T-cell (primary cell): ENCODE data around the gene GALNT3. TPM values are rescaled to one million over a fixed set of nuclear protein-coding genes. Genes with fewer than 3 reads are reported as not detected.

Source experiments
- ATAC-seq, 4 experiments: fragments of 200-7000 bp in 3 of 4; fragments of 150-1000 bp in 1 of 4; cut with Tn5 transposase; replicated peaks in 1 of 4; 1 replicate in 3 of 4; 2 replicates in 1 of 4; pipeline ENCODE4 v1.10.0; 2021; ENCODE audit warnings: moderate library complexity in 3 of 4, mild to moderate bottlenecking in 2 of 4, moderate number of reproducible peaks in 1 of 4
- CTCF ChIA-PET, 2 donors: fragments of 300-600 bp; sonication (Branson Sonifier 250); formaldehyde crosslinking; loops; one replicate each; lab custom pipeline; 2022; ENCODE audit warnings: antibody characterized with exemption in 2 of 2; lab: Charles Lee
- POLR2A ChIA-PET, 2 donors: fragments of 300-600 bp; sonication (Branson Sonifier 250); formaldehyde crosslinking; loops; one replicate each; lab custom pipeline; 2022; ENCODE audit warnings: antibody characterized with exemption in 2 of 2; lab: Charles Lee
- DNase-seq, 35 experiments: peaks; one replicate each; pipeline versions ENCODE4 v3.0.0 to v3.0.0-alpha.2; 2013 to 2023
- H3K27ac ChIP-seq: one replicate; pipeline ENCODE4 v1.5.1; 2013; ENCODE audit warnings: low read length
- H3K27me3 ChIP-seq, 2 experiments: replicated peaks in 1 of 2; 1 replicate in 1 of 2; 2 replicates in 1 of 2; pipeline versions ENCODE4 v1.6.1 to v1.7.0; 2013; ENCODE audit warnings: low read length in 1 of 2, mixed read lengths in 1 of 2; ENCODE audit not compliant: control insufficient read depth in 2 of 2, insufficient read depth in 2 of 2; ENCODE audit errors: extremely low read depth in 1 of 2
- H3K36me3 ChIP-seq, 2 donors: 1 replicate in 1 of 2; 2 replicates in 1 of 2; pipeline versions ENCODE4 v1.6.1 to v1.7.0; 2013; ENCODE audit warnings: low read length in 1 of 2; ENCODE audit not compliant: control insufficient read depth in 2 of 2, insufficient read depth in 1 of 2; ENCODE audit errors: extremely low read depth in 1 of 2
- H3K4me1 ChIP-seq, 2 experiments: 1 replicate in 1 of 2; 2 replicates in 1 of 2; pipeline versions ENCODE4 v1.6.1 to v1.7.0; 2013; ENCODE audit warnings: low read length in 2 of 2, mixed read lengths in 1 of 2; ENCODE audit not compliant: insufficient read depth in 2 of 2, control insufficient read depth in 1 of 2; ENCODE audit errors: extremely low read depth in 1 of 2
- H3K4me3 ChIP-seq, 2 donors: 1 replicate in 1 of 2; 2 replicates in 1 of 2; pipeline versions ENCODE4 v1.5.1 to v1.7.0; 2013; ENCODE audit warnings: mild to moderate bottlenecking in 2 of 2, low read length in 1 of 2, moderate library complexity in 1 of 2; ENCODE audit not compliant: control insufficient read depth in 1 of 2; ENCODE audit errors: extremely low read depth in 1 of 2
- H3K9me3 ChIP-seq: 2 replicates; pipeline ENCODE4 v1.7.0; 2013
- H3K27ac Mint-ChIP-seq, 2 donors: one replicate each; pipeline ENCODE4 v1.8.0; 2020 to 2021; ENCODE audit warnings: mild to moderate bottlenecking in 2 of 2, mixed read lengths in 2 of 2
- H3K27me3 Mint-ChIP-seq, 2 donors: one replicate each; pipeline ENCODE4 v1.8.0; 2021 to 2022; ENCODE audit warnings: mixed read lengths in 2 of 2
- H3K36me3 Mint-ChIP-seq: one replicate; pipeline ENCODE4 v1.8.0; 2021; ENCODE audit warnings: mixed read lengths
- H3K4me1 Mint-ChIP-seq, 3 donors: one replicate each; pipeline ENCODE4 v1.8.0; 2020 to 2022; ENCODE audit warnings: mixed read lengths in 3 of 3, mild to moderate bottlenecking in 1 of 3
- H3K4me3 Mint-ChIP-seq, 3 donors: one replicate each; pipeline ENCODE4 v1.8.0; 2020 to 2022; ENCODE audit warnings: mild to moderate bottlenecking in 3 of 3, mixed read lengths in 3 of 3, moderate library complexity in 3 of 3
- H3K9me3 Mint-ChIP-seq, 3 donors: one replicate each; pipeline ENCODE4 v1.8.0; 2020 to 2022; ENCODE audit warnings: mixed read lengths in 3 of 3
- WGBS: methylation state at CpG from one replicate; pipeline ENCODE4 v1.1.5; 2013; ENCODE audit warnings: missing lambda C conversion rate; ENCODE audit not compliant: insufficient coverage; 5-methylcytosine and 5-hydroxymethylcytosine counted together
- total RNA-seq, 35 experiments: library from RNA in 6 of 35; stranded (reverse) in 6 of 35; fragments of 120-200 nt in 1 of 35; gene quantifications; one replicate each; pipeline versions ENCODE4 v1.2.1 to v1.2.4 and lab custom pipeline; 2013 to 2026

Gene GALNT3
- total RNA-seq, 5 donors from 2014 or later (not counting 1 experiment from before 2014, with no cell fraction given), result 2.8 to 9.7 (median 5.5) TPM

DNA sequence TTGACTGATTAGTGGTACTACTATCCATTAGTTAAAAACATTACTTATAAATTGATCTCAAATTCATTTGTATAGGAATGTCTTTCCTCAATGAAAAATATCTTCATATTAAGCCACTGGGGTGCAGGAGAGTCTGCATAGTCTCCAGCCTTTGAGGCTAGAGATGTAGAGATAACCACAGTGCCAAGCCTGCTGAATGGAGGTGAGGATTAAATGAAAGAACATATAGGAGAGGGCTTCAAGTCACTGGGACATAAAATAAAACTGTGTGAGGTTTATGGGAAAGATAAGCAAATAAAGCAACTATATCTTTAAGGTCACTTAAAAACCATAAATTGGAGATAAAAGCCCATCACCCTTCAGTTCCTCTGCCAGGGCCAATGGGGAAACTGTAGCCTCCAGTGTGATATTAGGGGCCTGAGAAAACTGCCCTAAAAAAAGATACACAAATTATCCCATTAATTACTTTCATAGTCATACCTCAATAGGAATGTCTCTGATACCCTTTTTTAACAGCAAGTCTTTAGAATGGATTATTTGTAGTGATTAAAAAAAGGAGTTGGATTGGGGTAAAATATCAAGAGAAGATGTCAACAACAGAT is 27.6 kb downstream of the GALNT3 start:
- H3K4me3 ChIP-seq, result no peak overlapping the region
- H3K9me3 ChIP-seq, result no peaks in the 10 kb centered on the region
- no peaks in the 10 kb centered on the region for H3K36me3 ChIP-seq
- peaks cover 5% of the 10 kb centered on the region for H3K36me3 Mint-ChIP-seq
- no peaks in the 10 kb centered on the region for H3K9me3 Mint-ChIP-seq
- ATAC-seq (no peak), DNase-seq (no peak)
- POLR2A ChIA-PET, result no interaction called here
- H3K27me3 ChIP-seq, result no peaks in the 10 kb centered on the region
- no peaks in the 10 kb centered on the region for H3K4me1 Mint-ChIP-seq
- CTCF ChIA-PET, result no interaction called here
- no peak overlapping the region for H3K4me3 Mint-ChIP-seq
- H3K27me3 Mint-ChIP-seq, result no peaks in the 10 kb centered on the region
- H3K4me1 ChIP-seq, result no peaks in the 10 kb centered on the region
- no peak overlapping the region for H3K27ac ChIP-seq
- H3K27ac Mint-ChIP-seq, result no peak overlapping the region

DNA sequence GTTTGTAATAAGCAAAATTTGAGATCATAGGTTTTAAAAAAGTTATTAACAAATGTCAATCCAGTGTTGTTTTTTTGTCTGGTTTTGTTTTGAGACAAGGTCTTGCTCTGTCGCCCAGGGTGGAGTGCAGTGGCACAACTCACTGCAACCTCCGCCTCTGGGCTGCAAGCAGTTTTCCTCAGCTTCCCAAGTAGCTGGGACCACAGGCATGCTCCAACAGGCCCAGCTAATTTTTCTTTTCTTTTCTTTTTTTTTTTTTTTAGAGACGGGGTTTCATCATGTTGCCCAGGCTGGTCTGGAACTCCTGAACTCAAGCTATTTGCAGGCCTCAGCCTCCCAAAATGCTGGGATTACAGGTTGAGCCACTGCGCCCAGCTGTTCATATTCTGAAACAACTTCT is 31.3 kb downstream of the GALNT3 start:
- Histone ChIP-seq H3K27ac (no peak overlapping the region), H3K4me1 (no peaks in the 10 kb centered on the region), H3K4me3 (no peak overlapping the region), H3K27me3 (no peaks in the 10 kb centered on the region), H3K9me3 (no peaks in the 10 kb centered on the region), H3K36me3 (no peaks in the 10 kb centered on the region)
- peaks cover 3% of the 10 kb centered on the region for H3K36me3 Mint-ChIP-seq
- no peak overlapping the region for H3K27ac Mint-ChIP-seq
- POLR2A ChIA-PET, result no interaction called here
- no peaks in the 10 kb centered on the region for H3K4me1 Mint-ChIP-seq
- H3K9me3 Mint-ChIP-seq, result no peaks in the 10 kb centered on the region
- H3K4me3 Mint-ChIP-seq, result no peak overlapping the region
- DNase-seq (no peak), ATAC-seq (no peak)
- H3K27me3 Mint-ChIP-seq, result no peaks in the 10 kb centered on the region
- CTCF ChIA-PET, result no interaction called here
- WGBS, result 80% methylated on average over 1 of the region's 4 CpGs

DNA sequence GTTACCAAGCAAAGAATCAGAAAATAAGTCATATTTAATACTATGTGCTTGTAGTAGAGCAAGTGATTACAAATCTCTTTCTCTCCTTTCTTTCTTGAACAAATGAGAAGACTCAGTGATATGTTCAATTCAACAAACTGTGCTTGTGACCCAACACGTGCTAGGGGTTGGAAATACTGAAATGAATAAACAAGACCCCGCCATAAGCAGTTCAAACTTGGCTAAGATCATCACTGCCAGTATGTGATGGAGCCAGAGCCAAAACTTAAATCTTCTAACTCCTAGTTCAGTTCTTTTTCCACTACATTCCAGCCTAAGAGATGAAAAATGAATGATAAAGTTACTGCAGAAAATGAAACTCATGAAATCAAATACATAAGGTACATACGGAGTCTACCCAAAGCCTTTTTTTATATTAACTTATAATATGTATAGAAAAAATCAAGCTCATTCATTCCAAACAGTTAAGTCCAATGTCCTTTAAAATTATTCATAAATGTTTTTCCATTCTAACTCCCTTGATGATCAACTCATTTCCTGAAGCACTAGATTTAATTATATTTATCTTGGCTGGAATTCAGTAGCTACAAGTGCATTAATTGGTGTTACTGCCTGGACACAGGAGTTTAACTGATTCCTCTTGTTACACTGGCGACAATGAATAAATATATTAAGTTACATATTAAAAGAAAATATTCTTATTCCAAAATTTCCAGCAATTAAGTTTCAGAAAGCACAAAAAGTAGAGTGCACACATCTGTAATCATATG is 36.0 kb downstream of the GALNT3 start:
- ChIA-PET CTCF (interaction anchor here in 1 of 2 donors (0.6 kb wide), 1 partner anchor 132 kb away, joined by 4 read pairs; no protein-coding TSS in a partner anchor), POLR2A (interaction anchor here in 1 of 2 donors (0.9 kb wide), 1 partner anchor 9 kb away, joined by 3 read pairs; no protein-coding TSS in a partner anchor)
- Mint-ChIP-seq H3K36me3 (peaks cover 7% of the 10 kb centered on the region), H3K27ac (no peak overlapping the region), H3K9me3 (no peaks in the 10 kb centered on the region), H3K4me3 (no peak overlapping the region), H3K27me3 (no peaks in the 10 kb centered on the region), H3K4me1 (no peaks in the 10 kb centered on the region)
- Histone ChIP-seq H3K4me3 (no peak overlapping the region), H3K4me1 (no peaks in the 10 kb centered on the region), H3K27ac (no peak overlapping the region), H3K36me3 (no peaks in the 10 kb centered on the region), H3K9me3 (no peaks in the 10 kb centered on the region), H3K27me3 (no peaks in the 10 kb centered on the region)
- ATAC-seq (no peak), DNase-seq (no peak)
- WGBS, result no CpG with 5 or more reads among the region's 4 CpGs

- Histone ChIP-seq H3K4me3 (no peak overlapping the region), H3K27me3 (no peaks in the 10 kb centered on the region), H3K4me1 (no peaks in the 10 kb centered on the region), H3K36me3 (no peaks in the 10 kb centered on the region), H3K9me3 (no peaks in the 10 kb centered on the region), H3K27ac (no peak overlapping the region)
- H3K27ac Mint-ChIP-seq, result no peak overlapping the region
- H3K27me3 Mint-ChIP-seq, result no peaks in the 10 kb centered on the region
- DNase-seq (no peak), ATAC-seq (no peak)
- ChIA-PET POLR2A (no interaction called here), CTCF (interaction anchor here in 1 of 2 donors (1.0 kb wide), 1 partner anchor 128 kb away, joined by 5 read pairs; no protein-coding TSS in a partner anchor)
- no peak overlapping the region for H3K4me3 Mint-ChIP-seq
- no peaks in the 10 kb centered on the region for H3K9me3 Mint-ChIP-seq
- 96% methylated on average over 4 of the region's 8 CpGs for WGBS
- H3K36me3 Mint-ChIP-seq, result peaks cover 8% of the 10 kb centered on the region
- H3K4me1 Mint-ChIP-seq, result peaks cover 0 to 4% (median 0%) of the 10 kb centered on the region in 3 donors
Measured at GRCh38 chr2:165746501-165746900, 47.5 kb downstream of the GALNT3 start.

- H3K27ac ChIP-seq, result no peak overlapping the region
- no peaks in the 10 kb centered on the region for H3K9me3 ChIP-seq
- H3K36me3 ChIP-seq, result no peaks in the 10 kb centered on the region
- no peaks in the 10 kb centered on the region for H3K27me3 ChIP-seq
- POLR2A ChIA-PET, result no interaction called here
- H3K27me3 Mint-ChIP-seq, result no peaks in the 10 kb centered on the region
- CTCF ChIA-PET, result interaction anchor here in 1 of 2 donors (1.0 kb wide), 1 partner anchor 128 kb away, joined by 5 read pairs; no protein-coding TSS in a partner anchor
- ATAC-seq (no peak), DNase-seq (no peak)
- WGBS, result 81% methylated on average over 1 of the region's 2 CpGs
- no peak overlapping the region for H3K4me3 Mint-ChIP-seq
- H3K9me3 Mint-ChIP-seq, result no peaks in the 10 kb centered on the region
- peaks cover 0 to 4% (median 0%) of the 10 kb centered on the region in 3 donors for H3K4me1 Mint-ChIP-seq
- H3K36me3 Mint-ChIP-seq, result peaks cover 8% of the 10 kb centered on the region
- no peak overlapping the region for H3K27ac Mint-ChIP-seq
- no peaks in the 10 kb centered on the region for H3K4me1 ChIP-seq
- no peak overlapping the region for H3K4me3 ChIP-seq
Measured at GRCh38 chr2:165745916-165746315, 48.1 kb downstream of the GALNT3 start.

- ATAC-seq (no peak), DNase-seq (no peak)
- Histone ChIP-seq H3K4me3 (no peak overlapping the region), H3K4me1 (no peaks in the 10 kb centered on the region), H3K27ac (no peak overlapping the region), H3K9me3 (no peaks in the 10 kb centered on the region), H3K36me3 (no peaks in the 10 kb centered on the region), H3K27me3 (no peaks in the 10 kb centered on the region)
- Mint-ChIP-seq H3K27ac (no peak overlapping the region), H3K4me3 (no peak overlapping the region), H3K27me3 (no peaks in the 10 kb centered on the region), H3K9me3 (peaks cover 0 to 4% (median 0%) of the 10 kb centered on the region in 3 donors), H3K4me1 (peaks cover 0 to 4% (median 0%) of the 10 kb centered on the region in 3 donors), H3K36me3 (peaks cover 8% of the 10 kb centered on the region)
- CTCF ChIA-PET, result interaction anchor here in 1 of 2 donors (0.6 kb wide), 1 partner anchor 51 kb away, joined by 3 read pairs; no protein-coding TSS in a partner anchor
- no CpG with 5 or more reads among the region's 2 CpGs for WGBS
- POLR2A ChIA-PET, result no interaction called here
Measured at GRCh38 chr2:165743442-165743841, 50.6 kb downstream of the GALNT3 start.
